GM18505 (cell line): Measurements from ENCODE around the gene SLC22A25.
"Not testable (repeated sequence)": the region's sequence is repeated elsewhere in the genome, so short reads cannot be mapped to it uniquely, and the experiment has no call there.

ENCODE experiments used
- ATAC-seq: cut with Tn5 transposase; IDR thresholded peaks from one replicate; pipeline ENCODE4 v1.9.1; 2021; ENCODE audit not compliant: unreplicated experiment
- POLR2A ChIP-seq: IDR thresholded peaks from 4 replicates; pipeline ENCODE4 v1.6.1; 2011; ENCODE audit warnings: borderline replicate concordance; ENCODE audit not compliant: insufficient read depth, insufficient read length; ENCODE audit errors: extremely low read depth

SLC22A25 gene

DNA sequence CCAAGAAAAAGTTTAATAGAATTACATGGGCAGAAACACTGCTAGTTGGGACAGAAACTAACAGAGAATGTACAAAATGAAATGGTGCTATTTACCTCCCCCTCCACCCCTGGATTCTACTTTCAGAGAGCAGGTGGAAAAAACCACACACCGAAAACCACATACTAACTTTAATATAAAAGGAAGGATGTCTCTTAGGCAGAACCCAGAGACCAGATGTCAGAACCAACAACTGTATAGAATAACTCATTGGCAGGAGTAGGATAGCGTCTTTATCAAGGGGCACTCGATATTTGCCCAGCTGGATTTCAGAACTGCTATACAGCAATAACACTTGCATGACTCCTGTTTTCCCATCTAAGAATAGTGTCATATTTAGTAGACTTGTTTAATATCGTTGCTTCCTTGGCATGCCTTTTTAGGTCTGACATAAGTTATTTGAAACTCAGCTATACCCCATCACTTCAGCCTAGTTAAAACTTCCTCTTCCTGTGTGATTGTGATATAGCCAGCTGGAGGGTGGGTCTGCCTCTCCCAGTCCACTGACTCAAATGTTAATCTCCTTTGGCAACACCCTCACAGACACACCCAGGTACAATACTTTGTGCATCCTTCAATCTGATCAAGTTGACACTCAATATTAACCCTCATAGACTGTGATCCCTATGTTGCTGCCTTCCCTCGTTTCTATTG, 1.2 kb downstream of the SLC22A25 start:
- ATAC-seq = no peak

DNA sequence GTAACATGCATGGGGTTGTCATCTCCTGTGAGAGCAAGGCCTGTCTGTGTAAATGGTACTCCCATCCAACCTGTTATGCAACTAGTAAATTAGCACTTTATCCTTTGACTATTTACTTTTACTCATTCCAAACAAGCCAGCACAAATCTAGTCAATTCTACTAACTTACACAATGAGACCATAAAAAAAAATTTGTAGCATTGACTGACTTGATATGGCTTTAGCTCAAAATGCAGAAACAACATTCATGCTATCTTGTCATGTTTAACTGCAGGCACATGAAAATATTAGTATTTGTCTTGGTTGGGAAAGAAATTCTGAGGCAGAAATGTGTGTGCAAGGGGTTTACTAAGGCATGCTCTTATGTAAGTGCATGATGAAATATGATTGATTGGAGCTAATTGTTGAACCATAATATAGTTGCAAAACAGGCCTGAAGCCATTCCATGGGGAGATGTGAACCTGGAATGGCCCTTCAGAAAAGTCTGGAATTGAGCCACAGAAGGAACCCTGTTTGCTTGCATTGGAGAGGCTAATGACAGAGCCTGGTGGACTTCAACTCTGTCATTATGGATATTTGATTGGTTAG, 2.5 kb downstream of the SLC22A25 start:
- ATAC-seq = no peak
- no peak for TF ChIP-seq POLR2A

More for the DNA sequence above, 1.2 kb downstream of the SLC22A25 start:
- no peak for TF ChIP-seq POLR2A

DNA sequence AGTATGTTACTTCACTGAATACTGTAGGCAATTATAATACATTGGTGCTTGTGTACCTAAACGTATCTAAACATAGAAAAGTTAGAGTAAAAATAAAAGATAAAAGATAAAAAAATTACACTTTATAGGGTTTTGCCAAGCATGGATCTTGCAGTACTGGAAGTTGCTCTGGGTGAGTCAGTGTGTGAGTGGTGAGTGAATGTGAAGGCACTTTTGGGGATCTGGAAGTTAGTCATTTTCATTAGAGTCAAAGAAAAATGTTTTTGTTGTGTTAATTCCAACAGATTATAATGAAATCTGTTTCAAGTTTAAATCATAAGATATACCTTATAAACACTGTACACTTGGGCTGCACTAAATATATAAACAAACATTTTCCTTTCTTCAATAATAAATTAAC, 3.3 kb downstream of the SLC22A25 start:
- no peak for ATAC-seq
- no peak for TF ChIP-seq POLR2A

DNA sequence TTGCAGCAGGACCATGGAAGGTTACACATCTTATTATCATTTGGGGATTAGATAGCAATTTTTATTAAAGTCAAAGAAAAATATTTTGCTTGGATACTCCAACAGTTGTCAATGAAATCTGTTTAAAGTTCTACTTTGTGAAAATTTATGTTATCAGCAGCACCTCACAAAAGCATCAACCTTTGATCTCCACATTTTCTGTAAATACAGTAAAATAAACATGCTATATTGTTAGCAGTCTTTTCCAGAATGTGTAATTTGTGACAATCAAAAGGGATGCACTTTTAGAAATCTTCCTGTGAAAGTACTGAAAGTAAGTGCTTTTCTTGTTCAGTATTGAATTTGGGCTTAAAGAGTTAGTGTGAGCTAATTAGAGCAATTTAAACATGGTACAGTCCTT, 4.1 kb downstream of the SLC22A25 start:
- no peak for TF ChIP-seq POLR2A

DNA sequence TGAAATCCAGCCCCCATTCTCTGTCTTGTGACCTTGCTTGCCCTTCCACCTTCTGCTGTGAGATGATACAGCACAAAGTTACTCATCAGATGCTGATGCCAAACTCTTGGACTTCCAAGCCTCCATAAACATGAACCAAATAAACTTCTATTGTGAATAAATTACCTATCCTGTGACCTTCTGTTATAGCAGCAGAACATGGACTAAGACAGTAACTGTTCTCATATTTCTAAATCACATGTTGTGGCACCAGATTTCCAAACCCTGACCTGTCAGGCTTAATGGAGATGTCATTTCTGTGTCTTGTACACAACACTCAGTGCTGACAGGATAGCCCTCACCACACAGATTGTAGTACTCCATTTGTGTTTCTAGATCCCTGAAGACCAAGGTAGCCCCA, 6.0 kb downstream of the SLC22A25 start:
- ATAC-seq = no peak
- no peak for TF ChIP-seq POLR2A

More for the DNA sequence above, 4.1 kb downstream of the SLC22A25 start:
- ATAC-seq = no peak

DNA sequence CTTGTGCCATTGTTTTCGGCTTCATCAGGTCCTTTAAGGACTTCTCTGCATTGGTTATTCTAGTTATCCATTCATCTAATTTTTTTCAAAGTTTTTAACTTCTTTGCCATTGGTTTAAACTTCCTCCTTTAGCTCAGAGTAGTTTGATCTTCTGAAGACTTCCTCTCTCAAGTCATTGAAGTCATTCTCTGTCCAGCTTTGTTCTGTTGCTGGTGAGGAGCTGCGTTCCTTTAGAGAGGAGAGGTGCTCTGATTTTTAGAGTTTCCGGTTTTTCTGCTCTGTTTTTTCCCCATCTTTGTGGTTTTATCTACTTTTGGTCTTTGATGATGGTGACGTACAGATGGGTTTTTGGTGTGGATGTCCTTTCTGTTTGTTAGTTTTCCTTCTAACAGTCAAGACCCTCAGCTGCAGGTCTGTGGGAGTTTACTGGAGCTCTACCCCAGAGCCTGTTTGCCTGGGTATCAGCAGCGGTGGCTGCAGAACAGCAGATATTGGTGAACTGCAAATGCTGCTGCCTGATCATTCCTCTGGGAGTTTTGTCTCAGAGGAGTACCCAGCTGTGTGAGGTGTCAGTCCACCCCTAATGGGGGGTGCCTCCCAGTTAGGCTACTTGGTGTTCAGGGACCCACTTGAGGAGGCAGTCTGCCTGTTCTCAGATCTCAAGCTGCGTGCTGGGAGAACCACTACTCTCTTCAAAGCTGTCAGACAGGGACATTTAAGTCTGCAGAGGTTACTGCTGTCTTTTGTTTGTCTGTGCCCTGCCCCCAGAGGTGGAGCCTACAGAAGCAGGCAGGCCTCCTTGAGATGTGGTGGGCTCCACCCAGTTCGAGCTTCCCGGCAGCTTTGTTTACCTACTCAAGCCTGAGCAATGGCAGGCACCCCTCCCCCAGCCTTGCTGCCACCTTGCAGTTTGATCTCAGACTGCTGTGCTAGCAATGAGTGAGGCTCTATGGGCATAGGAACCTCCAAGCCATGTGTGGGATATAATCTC, 7.6 kb downstream of the SLC22A25 start:
- ATAC-seq = not testable (repeated sequence)

DNA sequence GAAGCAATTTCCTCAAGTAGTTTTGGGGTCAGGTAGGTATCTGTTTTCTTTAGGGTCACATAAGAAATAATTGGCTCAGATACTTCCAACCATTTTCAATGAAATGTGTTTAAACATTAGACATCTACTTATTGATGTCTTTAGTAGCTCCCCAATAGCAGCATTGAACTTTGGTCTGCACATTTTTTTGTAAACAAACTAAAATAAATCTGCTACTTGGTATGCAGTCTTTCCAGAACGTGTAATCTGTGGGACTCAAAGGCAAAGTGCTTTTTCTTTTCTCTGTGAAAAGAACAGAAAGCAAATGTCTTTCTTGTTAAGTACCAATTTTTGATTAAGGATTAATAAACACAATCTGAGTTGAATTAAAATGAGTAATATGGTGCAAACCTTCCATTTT, 13.6 kb downstream of the SLC22A25 start:
- TF ChIP-seq POLR2A = no peak
- no peak for ATAC-seq

DNA sequence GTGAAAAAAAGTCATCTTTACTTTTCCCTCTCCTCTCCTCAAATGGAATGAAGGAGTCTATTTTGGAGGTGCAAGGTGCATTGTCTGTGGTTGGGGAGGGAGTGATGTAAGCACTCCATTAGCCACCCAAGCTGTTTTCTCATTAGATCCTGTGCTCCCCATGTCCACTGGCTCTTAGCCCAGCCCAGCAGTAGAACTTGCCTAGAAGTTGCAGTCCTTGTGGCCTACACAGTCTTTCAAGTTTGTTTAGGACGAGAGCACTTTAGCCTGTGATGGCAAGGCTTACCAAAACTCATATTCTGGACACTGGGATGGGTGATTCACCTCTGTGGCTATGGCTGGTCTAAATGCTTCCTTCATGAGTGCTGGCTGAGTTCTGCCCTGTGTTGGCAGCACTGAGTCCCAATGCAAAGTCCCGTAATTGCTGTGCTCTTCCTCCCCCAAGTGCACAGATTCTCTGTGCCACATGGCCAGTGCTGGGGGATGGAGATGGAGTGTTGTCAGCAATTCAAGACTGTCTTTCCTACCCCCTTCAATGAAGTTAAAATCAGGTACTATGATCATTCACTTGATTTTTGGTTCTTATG, 15.8 kb downstream of the SLC22A25 start:
- ATAC-seq = no peak
- no peak for TF ChIP-seq POLR2A

DNA sequence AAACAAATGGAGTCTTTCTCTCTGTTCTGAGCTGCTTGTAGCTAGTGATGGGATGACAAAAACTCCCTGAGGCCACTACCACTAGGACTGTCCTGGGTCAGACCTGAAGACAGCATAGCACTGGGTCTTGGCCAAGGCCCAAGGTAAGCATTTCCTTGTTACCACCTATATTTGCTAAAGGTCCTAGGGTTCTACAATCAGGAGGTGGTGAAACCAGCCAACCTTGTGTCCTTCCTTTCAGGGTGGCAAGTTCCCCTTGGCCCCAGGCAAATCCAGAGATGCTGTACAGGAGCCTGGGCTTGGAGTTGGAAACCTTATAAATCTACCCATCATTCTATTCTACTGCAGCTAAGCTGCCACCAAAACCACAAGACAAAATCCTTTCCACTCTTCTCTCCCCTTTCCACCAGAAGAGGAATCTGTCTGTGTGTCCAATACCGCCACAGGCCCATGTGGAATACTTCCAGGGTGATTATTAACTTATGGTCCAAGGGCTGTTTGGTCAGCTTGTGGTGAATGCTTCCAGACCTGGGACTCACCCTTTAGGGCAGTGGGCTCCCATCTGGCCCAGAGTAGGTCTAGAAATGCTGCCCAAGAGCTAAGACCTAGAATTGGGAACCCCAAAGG, 16.8 kb downstream of the SLC22A25 start:
- no peak for TF ChIP-seq POLR2A
- ATAC-seq = no peak

DNA sequence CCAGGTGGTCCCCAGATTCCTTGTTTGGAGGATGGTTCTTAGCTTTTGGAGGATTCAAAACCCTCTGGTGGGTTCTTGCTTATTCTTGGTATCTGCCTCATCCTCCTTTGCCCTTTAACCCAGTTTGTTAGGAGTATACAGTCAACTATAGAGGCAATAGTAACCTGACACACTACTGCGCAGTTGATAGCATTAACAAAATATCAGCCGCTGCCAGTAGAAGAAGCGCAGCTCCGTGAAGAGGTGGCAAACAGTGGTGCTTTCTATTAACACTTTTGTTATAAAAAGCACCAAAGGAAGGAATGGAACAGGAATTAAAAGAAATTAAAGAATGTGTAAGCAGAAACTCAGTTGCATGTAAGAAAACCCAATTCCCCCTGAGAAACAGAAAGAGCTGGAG, 29.3 kb downstream of the SLC22A25 start:
- no peak for ATAC-seq
- no peak for TF ChIP-seq POLR2A

DNA sequence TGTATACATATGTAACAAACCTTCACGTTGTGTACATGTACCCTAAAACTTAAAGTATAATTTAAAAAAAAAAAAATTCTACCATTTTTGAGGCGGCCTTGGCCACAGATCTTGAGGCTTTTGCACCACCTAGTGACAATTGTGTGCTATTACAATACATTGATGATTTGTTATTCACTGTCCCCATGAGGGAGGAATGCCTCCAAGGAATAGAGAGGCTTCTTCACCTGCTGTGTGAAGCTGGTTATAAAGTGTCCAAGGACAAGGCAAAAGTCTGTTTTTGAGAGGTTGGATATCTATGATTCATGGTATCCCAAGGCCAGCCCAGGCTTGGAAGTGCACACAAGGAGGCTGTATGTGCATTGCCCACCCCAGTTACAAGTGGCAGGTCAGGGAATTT, 30.7 kb downstream of the SLC22A25 start:
- ATAC-seq = no peak
- no peak for TF ChIP-seq POLR2A

DNA sequence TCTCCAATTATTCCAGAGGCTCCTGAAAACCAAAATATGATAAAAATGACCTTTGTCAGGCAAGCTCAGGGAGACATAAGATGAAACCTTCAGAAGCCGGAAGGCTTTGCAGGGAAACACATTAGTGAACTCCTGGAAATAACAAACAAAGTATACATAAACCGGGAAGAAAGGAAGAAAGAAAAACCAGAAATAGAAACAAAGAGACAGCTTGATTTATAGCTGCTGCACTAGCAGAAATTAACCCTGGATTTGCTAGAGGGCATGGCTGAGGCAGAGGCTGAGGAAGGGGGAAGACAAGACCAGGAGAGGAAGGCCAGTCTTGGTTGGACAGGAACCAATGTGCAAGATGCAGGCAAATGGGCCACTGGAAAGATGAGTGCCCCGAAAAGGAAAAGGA, 33.3 kb downstream of the SLC22A25 start:
- no peak for TF ChIP-seq POLR2A
- ATAC-seq = no peak
